ENCODE measurements around the gene MYOZ1.

GRCh38 chr10:73648975-73649829 is 7.9 kb upstream of the MYOZ1 start:
- TF ChIP-seq CTCF (conservative IDR thresholded peaks at IDR 0.05; ENCODE audit: low read depth, low read length) (no peak), POLR2A (IDR thresholded peaks at IDR 0.05; ENCODE audit: low read depth, low read length) (no peak)

Data from IMR-90 (cell line).